ENCODE results near the gene C12orf75.
"Not testable (repeated sequence)": the region's sequence is repeated elsewhere in the genome, so short reads cannot be mapped to it uniquely, and the experiment has no call there.

C12orf75 gene

DNA sequence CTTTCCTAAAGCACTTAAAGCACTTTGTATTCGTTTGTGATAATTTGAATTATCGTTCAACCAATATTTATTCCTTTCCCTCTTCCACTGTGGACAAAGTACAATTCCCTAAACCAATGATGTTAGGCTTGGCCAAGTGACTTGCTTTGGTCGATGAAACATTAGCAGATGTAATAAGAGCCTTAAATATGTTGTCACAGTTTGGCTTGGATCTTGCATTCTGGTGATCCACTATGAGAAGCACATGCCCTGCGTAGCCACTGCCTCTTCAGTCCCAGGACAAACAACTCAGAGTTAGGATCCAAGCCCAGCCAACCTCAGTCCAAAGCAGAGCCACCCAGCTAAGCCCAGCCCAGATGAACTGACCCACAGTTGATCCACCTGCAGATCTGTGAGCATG is 8.4 kb upstream of the C12orf75 start:
- Histone ChIP-seq H3K27me3 (ENCODE audit: control insufficient read depth, insufficient read depth, low read length) (no peaks in the 10 kb centered on the region), H3K27ac (ENCODE audit: low read depth, low read length) (no peak overlapping the region), H3K4me1 (ENCODE audit: control insufficient read depth, insufficient read depth, low read length) (no peaks in the 10 kb centered on the region), H3K36me3 (ENCODE audit: control insufficient read depth, insufficient read depth, low read length) (no peaks in the 10 kb centered on the region), H3K9me3 (ENCODE audit: control insufficient read depth, insufficient read depth, low read length) (no peaks in the 10 kb centered on the region), H3K4me3 (ENCODE audit: low read depth, low read length) (no peak overlapping the region), H3K9ac (ENCODE audit: low read depth, low read length) (no peak overlapping the region)

DNA sequence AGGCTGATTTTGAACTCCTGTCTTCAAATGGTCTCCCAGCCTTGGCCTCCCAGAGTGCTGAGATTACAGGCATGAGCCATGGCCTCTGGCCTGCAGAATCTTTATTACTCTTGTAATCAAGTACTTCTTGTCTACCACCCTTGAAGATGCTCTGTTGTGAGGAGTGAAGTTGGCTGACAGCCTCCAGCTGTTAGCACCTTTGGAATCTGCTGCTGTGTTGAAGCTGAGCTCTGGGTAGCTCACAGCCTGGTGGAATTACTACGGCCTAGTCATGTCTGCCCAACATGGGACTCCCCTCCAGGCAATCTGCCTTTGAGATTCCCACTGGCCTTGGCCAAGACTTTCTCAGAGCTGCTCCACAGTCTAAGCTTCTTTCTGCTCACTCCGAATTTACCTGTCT is 5.8 kb upstream of the C12orf75 start:
- H3K9me3 ChIP-seq (ENCODE audit: control insufficient read depth, insufficient read depth, low read length): no peaks in the 10 kb centered on the region

DNA sequence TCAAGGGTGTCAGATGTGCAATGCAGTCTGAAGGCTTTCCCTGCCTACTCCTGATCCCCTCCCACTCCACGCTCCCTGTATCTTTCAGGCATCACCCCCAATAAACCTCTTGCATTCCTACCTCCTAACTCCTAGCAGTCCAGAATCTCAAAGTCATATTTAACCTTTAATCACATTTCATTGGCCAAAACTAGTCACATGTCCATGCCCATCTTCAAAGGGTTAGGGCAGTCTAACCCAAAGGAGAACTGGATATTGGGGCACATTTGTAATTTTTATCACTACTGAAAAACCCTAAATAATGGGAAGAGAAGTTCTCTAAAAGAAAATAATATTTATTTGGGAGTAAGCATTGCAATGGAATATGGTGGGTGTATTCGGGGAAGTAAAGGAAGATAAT is 5.4 kb upstream of the C12orf75 start:
- Histone ChIP-seq H3K9me3 (ENCODE audit: control insufficient read depth, insufficient read depth, low read length) (no peaks in the 10 kb centered on the region), H3K9ac (ENCODE audit: low read depth, low read length) (no peak overlapping the region), H3K27me3 (ENCODE audit: control insufficient read depth, insufficient read depth, low read length) (peaks cover 18% of the 10 kb centered on the region), H3K27ac (ENCODE audit: low read depth, low read length) (no peak overlapping the region), H3K36me3 (ENCODE audit: control insufficient read depth, insufficient read depth, low read length) (no peaks in the 10 kb centered on the region), H3K4me1 (ENCODE audit: control insufficient read depth, insufficient read depth, low read length) (peaks cover 3% of the 10 kb centered on the region; the same call in 1 of the 2 replicates), H3K4me3 (ENCODE audit: low read depth, low read length) (no peak overlapping the region)

More for the DNA sequence above, 5.8 kb upstream of the C12orf75 start:
- no peak overlapping the region for H3K4me3 ChIP-seq (ENCODE audit: low read depth, low read length)
- H3K27me3 ChIP-seq (ENCODE audit: control insufficient read depth, insufficient read depth, low read length): peaks cover 14% of the 10 kb centered on the region
- no peaks in the 10 kb centered on the region for H3K4me1 ChIP-seq (ENCODE audit: control insufficient read depth, insufficient read depth, low read length)
- H3K9ac ChIP-seq (ENCODE audit: low read depth, low read length): no peak overlapping the region
- no peaks in the 10 kb centered on the region for H3K36me3 ChIP-seq (ENCODE audit: control insufficient read depth, insufficient read depth, low read length)
- no peak overlapping the region for H3K27ac ChIP-seq (ENCODE audit: low read depth, low read length)

DNA sequence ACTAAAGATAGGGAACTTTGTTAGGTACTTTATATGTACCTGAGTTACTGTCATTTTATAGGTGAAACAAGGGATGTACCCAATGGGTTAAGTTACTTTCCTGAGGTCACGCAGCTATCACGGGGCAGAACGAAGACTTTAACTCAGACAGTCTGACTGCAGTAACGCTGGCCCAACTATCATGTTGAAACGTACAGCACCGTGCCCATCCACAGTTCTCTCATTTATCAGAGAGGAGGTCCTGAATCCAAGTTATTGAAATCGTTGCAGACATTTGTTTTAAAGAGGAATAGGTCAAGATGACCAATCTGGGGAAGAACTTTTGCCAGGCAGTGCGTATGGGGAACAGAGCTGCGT is 587 bp upstream of the C12orf75 start:
- Histone ChIP-seq H3K36me3 (ENCODE audit: control insufficient read depth, insufficient read depth, low read length) (no peaks in the 10 kb centered on the region), H3K9me3 (ENCODE audit: control insufficient read depth, insufficient read depth, low read length) (no peaks in the 10 kb centered on the region), H3K4me1 (ENCODE audit: control insufficient read depth, insufficient read depth, low read length) (peaks cover 28% of the 10 kb centered on the region), H3K9ac (ENCODE audit: low read depth, low read length) (no peak overlapping the region), H3K27me3 (ENCODE audit: control insufficient read depth, insufficient read depth, low read length) (peaks cover 29% of the 10 kb centered on the region), H3K4me3 (ENCODE audit: low read depth, low read length) (peak overlapping the region; percentile 63), H3K27ac (ENCODE audit: low read depth, low read length) (no peak overlapping the region)

DNA sequence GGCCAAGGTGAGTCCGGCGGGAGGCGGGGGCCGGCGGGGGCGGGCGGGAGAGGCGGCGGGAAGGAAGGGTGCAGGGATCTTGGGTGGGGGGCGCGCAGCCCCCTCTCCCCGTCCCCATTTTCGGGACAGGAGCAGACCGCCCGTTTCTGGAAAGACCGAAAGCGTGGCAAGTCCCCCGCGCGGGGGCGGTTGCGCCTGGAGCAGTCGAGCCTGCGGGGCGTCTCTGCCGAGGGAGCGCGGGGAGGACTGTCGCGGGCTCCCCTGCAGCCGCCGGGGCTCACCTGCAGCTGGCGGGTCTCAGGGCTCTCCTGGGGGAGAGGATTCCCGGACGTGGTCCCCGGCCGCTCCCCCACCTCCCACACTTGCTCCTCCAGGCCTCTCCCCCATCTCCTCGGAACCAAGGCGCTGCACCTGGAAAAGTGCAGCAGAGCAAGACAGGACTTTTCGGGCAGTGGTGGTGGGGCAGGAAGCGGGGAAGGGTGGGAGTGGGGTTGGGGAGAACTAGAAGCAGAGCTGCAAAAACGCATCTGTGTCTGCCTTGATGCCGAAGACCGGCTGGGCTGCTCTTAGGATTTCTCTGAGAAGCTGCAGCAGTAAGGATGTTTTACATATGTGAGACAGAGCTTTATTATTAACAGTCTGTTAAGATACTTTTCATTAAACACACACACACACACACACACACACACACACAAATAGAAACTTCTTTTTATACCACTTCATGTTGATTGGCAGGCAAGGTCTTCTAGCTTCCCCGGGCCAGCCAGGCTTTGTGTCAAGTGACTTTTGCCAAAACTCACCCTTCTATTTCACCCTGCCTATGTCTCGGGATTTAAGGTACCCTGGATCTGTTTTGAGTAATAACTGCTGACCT is 677 bp downstream of the C12orf75 start:
- Histone ChIP-seq H3K27me3 (ENCODE audit: control insufficient read depth, insufficient read depth, low read length) (peaks cover 29% of the 10 kb centered on the region), H3K9ac (ENCODE audit: low read depth, low read length) (no peak overlapping the region), H3K36me3 (ENCODE audit: control insufficient read depth, insufficient read depth, low read length) (no peaks in the 10 kb centered on the region), H3K9me3 (ENCODE audit: control insufficient read depth, insufficient read depth, low read length) (no peaks in the 10 kb centered on the region), H3K27ac (ENCODE audit: low read depth, low read length) (peak overlapping the region; percentile 65), H3K4me1 (ENCODE audit: control insufficient read depth, insufficient read depth, low read length) (peaks cover 38% of the 10 kb centered on the region), H3K4me3 (ENCODE audit: low read depth, low read length) (peak overlapping the region; percentile 63)

DNA sequence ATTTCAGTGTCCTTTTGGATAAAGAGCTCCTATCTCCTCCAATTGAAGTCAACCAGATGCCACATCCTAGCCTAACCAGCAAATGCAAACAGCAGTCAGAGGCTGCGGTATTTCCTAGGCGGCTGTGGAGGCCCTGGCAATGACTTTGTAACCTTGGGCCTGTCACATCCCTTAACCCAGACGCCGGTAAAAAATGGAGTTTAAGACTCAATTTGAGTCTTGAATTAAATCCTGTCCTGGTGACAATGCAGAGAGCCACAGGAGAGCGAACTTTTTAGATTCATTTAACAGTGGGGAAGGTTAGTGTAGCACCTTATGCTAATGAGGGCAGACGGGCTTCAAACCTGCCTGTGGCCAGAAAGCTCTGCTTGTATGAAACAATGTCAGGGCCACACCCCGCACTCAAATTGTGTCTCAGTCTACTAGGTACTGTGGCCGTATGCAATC is 1.3 kb downstream of the C12orf75 start:
- Histone ChIP-seq H3K27ac (ENCODE audit: low read depth, low read length) (peak overlapping the region; percentile 65), H3K9me3 (ENCODE audit: control insufficient read depth, insufficient read depth, low read length) (no peaks in the 10 kb centered on the region), H3K4me3 (ENCODE audit: low read depth, low read length) (peak overlapping the region; percentile 63), H3K27me3 (ENCODE audit: control insufficient read depth, insufficient read depth, low read length) (peaks cover 29% of the 10 kb centered on the region), H3K9ac (ENCODE audit: low read depth, low read length) (no peak overlapping the region), H3K4me1 (ENCODE audit: control insufficient read depth, insufficient read depth, low read length) (peaks cover 38% of the 10 kb centered on the region), H3K36me3 (ENCODE audit: control insufficient read depth, insufficient read depth, low read length) (no peaks in the 10 kb centered on the region)

DNA sequence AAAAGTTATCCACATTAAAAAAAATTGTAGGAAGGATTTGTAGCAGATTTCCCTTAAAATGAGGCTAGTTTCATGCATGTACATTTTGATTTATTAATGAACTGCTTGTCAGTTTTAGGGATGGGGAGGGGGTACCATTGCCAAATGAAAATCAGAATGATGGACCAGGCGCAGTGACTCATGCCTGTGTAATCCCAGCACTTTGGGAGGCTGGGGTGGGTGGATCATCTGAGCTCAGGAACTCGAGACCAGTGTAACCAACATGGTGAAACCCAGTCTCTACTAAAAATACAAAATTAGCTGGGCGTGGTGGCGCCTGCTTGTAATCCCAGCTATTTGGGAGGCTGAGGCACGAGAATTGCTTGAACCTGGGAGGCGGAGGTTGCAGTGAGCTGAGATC is 1.8 kb downstream of the C12orf75 start:
- Histone ChIP-seq H3K27me3 (ENCODE audit: control insufficient read depth, insufficient read depth, low read length) (peaks cover 29% of the 10 kb centered on the region), H3K27ac (ENCODE audit: low read depth, low read length) (peak overlapping the region; percentile 65), H3K4me1 (ENCODE audit: control insufficient read depth, insufficient read depth, low read length) (peaks cover 38% of the 10 kb centered on the region), H3K4me3 (ENCODE audit: low read depth, low read length) (peak overlapping the region; percentile 63; the same call in 1 of the 2 replicates)
- not testable (repeated sequence) for H3K9ac ChIP-seq (ENCODE audit: low read depth, low read length); H3K36me3 ChIP-seq (ENCODE audit: control insufficient read depth, insufficient read depth, low read length); H3K9me3 ChIP-seq (ENCODE audit: control insufficient read depth, insufficient read depth, low read length)

DNA sequence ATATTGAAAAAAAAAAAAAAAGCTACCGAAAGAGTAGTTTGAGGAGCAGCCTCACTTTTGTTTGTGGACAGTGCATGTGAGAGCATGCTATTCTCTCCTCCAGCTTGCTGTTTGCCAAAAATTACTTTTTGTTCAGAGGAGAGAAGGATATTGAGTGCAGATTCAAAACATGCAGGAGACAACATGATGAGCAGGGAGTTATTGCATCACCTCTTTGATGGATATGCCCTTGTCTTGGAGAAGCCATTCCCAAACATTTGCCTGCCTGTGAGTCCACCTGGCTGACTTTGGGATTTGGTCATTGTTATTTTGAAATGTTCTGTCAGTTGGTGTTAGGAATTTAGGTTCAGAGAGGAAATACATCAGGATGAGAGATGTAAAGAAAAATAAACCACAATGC is 2.4 kb downstream of the C12orf75 start:
- no peak overlapping the region for H3K4me3 ChIP-seq (ENCODE audit: low read depth, low read length)
- H3K9me3 ChIP-seq (ENCODE audit: control insufficient read depth, insufficient read depth, low read length): no peaks in the 10 kb centered on the region
- H3K27ac ChIP-seq (ENCODE audit: low read depth, low read length): no peak overlapping the region
- no peak overlapping the region for H3K9ac ChIP-seq (ENCODE audit: low read depth, low read length)
- H3K36me3 ChIP-seq (ENCODE audit: control insufficient read depth, insufficient read depth, low read length): no peaks in the 10 kb centered on the region
- H3K4me1 ChIP-seq (ENCODE audit: control insufficient read depth, insufficient read depth, low read length): peaks cover 38% of the 10 kb centered on the region
- H3K27me3 ChIP-seq (ENCODE audit: control insufficient read depth, insufficient read depth, low read length): peaks cover 29% of the 10 kb centered on the region

DNA sequence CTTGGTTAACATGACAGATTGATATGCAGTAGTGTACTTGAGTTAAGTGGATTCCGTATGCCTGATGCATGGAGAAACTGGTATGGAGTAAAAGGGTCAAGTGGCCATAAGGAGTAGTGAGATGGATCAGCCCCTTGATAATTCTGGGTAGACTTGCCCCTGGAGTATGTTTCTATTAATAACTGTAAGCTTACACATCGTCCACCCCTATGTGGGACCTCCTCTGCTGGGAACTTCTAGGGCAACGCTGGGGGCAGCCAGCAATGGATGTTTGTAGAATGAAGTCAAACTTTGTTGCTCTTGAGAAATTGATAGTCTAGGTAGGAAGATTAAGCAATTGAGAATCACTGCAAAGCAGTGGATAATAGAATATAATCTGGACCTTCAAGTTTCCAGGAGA is 3.5 kb downstream of the C12orf75 start:
- H3K4me3 ChIP-seq (ENCODE audit: low read depth, low read length): no peak overlapping the region
- H3K36me3 ChIP-seq (ENCODE audit: control insufficient read depth, insufficient read depth, low read length): no peaks in the 10 kb centered on the region
- H3K9me3 ChIP-seq (ENCODE audit: control insufficient read depth, insufficient read depth, low read length): no peaks in the 10 kb centered on the region
- peaks cover 38% of the 10 kb centered on the region for H3K4me1 ChIP-seq (ENCODE audit: control insufficient read depth, insufficient read depth, low read length)
- peaks cover 21% of the 10 kb centered on the region for H3K27me3 ChIP-seq (ENCODE audit: control insufficient read depth, insufficient read depth, low read length)
- H3K27ac ChIP-seq (ENCODE audit: low read depth, low read length): peak overlapping the region; percentile 59
- H3K9ac ChIP-seq (ENCODE audit: low read depth, low read length): no peak overlapping the region

DNA sequence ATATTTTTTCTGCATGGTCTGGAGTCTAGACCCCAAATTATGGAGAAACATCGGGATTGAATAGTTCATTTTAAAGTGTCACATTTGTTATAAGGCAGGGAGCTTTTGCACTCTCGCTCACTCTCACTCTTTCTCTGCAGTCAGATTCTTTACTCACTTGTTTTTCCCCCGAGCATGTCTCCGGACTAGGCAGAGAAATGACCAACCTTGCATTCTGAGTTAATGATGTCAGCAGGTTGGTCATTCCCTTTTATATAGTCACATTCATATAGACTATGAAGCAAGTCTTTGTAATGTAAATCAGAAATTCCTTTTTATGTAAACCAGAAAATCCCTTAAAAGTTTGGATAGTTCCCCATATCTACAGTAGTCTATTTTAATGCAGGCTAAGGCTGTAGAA is 4.1 kb downstream of the C12orf75 start:
- no peak overlapping the region for H3K4me3 ChIP-seq (ENCODE audit: low read depth, low read length)
- peaks cover 16% of the 10 kb centered on the region for H3K27me3 ChIP-seq (ENCODE audit: control insufficient read depth, insufficient read depth, low read length)
- no peaks in the 10 kb centered on the region for H3K36me3 ChIP-seq (ENCODE audit: control insufficient read depth, insufficient read depth, low read length)
- no peaks in the 10 kb centered on the region for H3K9me3 ChIP-seq (ENCODE audit: control insufficient read depth, insufficient read depth, low read length)
- H3K4me1 ChIP-seq (ENCODE audit: control insufficient read depth, insufficient read depth, low read length): peaks cover 38% of the 10 kb centered on the region
- no peak overlapping the region for H3K9ac ChIP-seq (ENCODE audit: low read depth, low read length)
- peak overlapping the region; percentile 59 for H3K27ac ChIP-seq (ENCODE audit: low read depth, low read length)

DNA sequence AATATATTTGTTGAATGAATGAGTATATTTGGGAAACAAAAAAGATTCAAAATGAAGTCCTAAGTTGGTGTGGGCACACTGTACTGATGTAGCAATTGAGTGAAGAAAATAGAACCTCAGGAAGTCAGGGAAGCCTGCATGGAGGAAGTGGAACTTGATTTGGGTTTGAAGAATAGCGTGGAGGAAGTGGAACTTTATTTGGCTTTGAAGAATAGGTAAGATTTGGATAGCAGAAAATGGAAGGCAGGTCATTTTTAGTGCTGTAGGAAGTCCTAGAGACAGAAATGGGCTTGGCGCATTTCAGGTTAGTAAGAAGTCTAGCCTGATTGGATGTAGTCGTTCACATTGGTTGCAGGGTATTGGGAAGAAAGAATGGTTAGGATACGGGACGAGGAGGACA is 5.4 kb downstream of the C12orf75 start:
- Histone ChIP-seq H3K4me3 (ENCODE audit: low read depth, low read length) (no peak overlapping the region), H3K27ac (ENCODE audit: low read depth, low read length) (no peak overlapping the region), H3K9me3 (ENCODE audit: control insufficient read depth, insufficient read depth, low read length) (peaks cover 4% of the 10 kb centered on the region), H3K36me3 (ENCODE audit: control insufficient read depth, insufficient read depth, low read length) (no peaks in the 10 kb centered on the region), H3K4me1 (ENCODE audit: control insufficient read depth, insufficient read depth, low read length) (peaks cover 34% of the 10 kb centered on the region), H3K9ac (ENCODE audit: low read depth, low read length) (no peak overlapping the region), H3K27me3 (ENCODE audit: control insufficient read depth, insufficient read depth, low read length) (peaks cover 10% of the 10 kb centered on the region; the same call in 1 of the 2 replicates)
